ENCODE measurements around the gene TM9SF3. TPM values are rescaled to one million over a fixed set of nuclear protein-coding genes. Genes with fewer than 3 reads are reported as not detected.

Gene TM9SF3
- 76.6 to 92.7 TPM (median 84.4 TPM) in 5 replicates for total RNA-seq (2022; extraction: Qiagen RNA extraction)

GRCh38 chr10:96586419-96587263 lies at the start of gene TM9SF3:
Gene TM9SF3 (minus strand): TSS chr10:96587012. CDS start chr10:96586835, 177 bp downstream.

GRCh38 chr10:96513698-96514561 lies 72.9 kb downstream of the TM9SF3 start, which contains the start of gene TLL2:
Gene TLL2 (minus strand): TSS chr10:96513926. CDS start chr10:96513685, 241 bp downstream.

Other genes starting within 250 kb of the TM9SF3 start
- gene OPALIN, start 228.0 kb downstream of the TM9SF3 start, total RNA-seq (2022; extraction: Qiagen RNA extraction), result not detected in 5 replicates
- gene TLL2, start 73.1 kb downstream of the TM9SF3 start, total RNA-seq (2022; extraction: Qiagen RNA extraction), result 0.09 to 0.15 TPM (median 0.14 TPM) in 5 replicates
- 0.51 to 0.70 TPM (median 0.60 TPM) in 5 replicates for gene PIK3AP1, start 133.5 kb upstream of the TM9SF3 start, total RNA-seq (2022; extraction: Qiagen RNA extraction)
- 5.3 to 10.5 TPM (median 7.9 TPM) in 5 replicates for gene LCOR, start 245.3 kb upstream of the TM9SF3 start, total RNA-seq (2022; extraction: Qiagen RNA extraction)

Data from A549 treated with CORT108297 at 1 μM for 4 hours (cell line).